Right cardiac atrium (tissue), 5 donors: Measurements from ENCODE around the gene DGLUCY. TPM values are rescaled to one million over a fixed set of nuclear protein-coding genes. Genes with fewer than 3 reads are reported as not detected.
"Not testable (repeated sequence)": the region's sequence is repeated elsewhere in the genome, so short reads cannot be mapped to it uniquely, and the experiment has no call there.

Source experiments
- ATAC-seq, 2 donors: fragments of 200-7000 bp; cut with Tn5 transposase; one replicate each; pipeline versions ENCODE4 v1.8.0 to v1.9.1; 2020; ENCODE audit warnings: moderate library complexity in 2 of 2, mild to moderate bottlenecking in 1 of 2
- DNase-seq, 3 donors: peaks; one replicate each; pipeline ENCODE4 v3.0.0-alpha.2; 2020
- H3K27ac ChIP-seq: one replicate; pipeline ENCODE4 v1.5.1; 2013; ENCODE audit warnings: mild to moderate bottlenecking, low read length, control low read depth, moderate library complexity
- H3K27me3 ChIP-seq: one replicate; pipeline ENCODE4 v1.6.1; 2013; ENCODE audit not compliant: control insufficient read depth, insufficient read depth
- H3K4me1 ChIP-seq: one replicate; pipeline ENCODE4 v1.6.1; 2013; ENCODE audit warnings: low read length; ENCODE audit not compliant: control insufficient read depth, insufficient read depth
- H3K4me3 ChIP-seq: one replicate; pipeline ENCODE4 v1.5.1; 2013; ENCODE audit warnings: low read length, control low read depth
- H3K9me3 ChIP-seq: one replicate; pipeline ENCODE4 v1.6.1; 2013; ENCODE audit warnings: low read length; ENCODE audit not compliant: control insufficient read depth
- WGBS: extraction: QIAGEN DNeasy Blood & Tissue Kit; methylation state at CpG from one replicate; pipeline ENCODE4 v1.1.7; 2013; 5-methylcytosine and 5-hydroxymethylcytosine counted together
- intact Hi-C, 4 donors: fragments of 100-400 bp; cut with DNase I; formaldehyde crosslinking; loops; one replicate each; pipeline versions ENCODE4 v1.11.0 to v1.14.0; 2022 to 2023
- polyA plus RNA-seq: library from polyadenylated mRNA; stranded (reverse); fragments of 200-250 nt; gene quantifications from one replicate; pipeline ENCODE4 v1.2.3, GENCODE V29; 2013
- total RNA-seq, 4 donors: library from RNA; stranded (reverse); fragmentation: NEBNext Ultra II Directional; extraction: Animal tissue kit (Norgen Biotek cat#: 25700); gene quantifications; one replicate each; pipeline ENCODE4 v1.2.1, GENCODE V29; 2021
- donor health status: healthy with polysubstance abuse.
- donor health status: DM: no; HTN: yes; CAD: no.
- donor health status: DM: no; HTN: no; CAD: no.
- donor health status: DM: no; HTN: yes; CAD: no; lungs with severe emphysema.
- donor health status: DM: yes; HTN: yes; CAD: no.

The DGLUCY gene
- total and polyA plus RNA-seq, 5 donors, result 112 to 208 (median 157) TPM

DNA sequence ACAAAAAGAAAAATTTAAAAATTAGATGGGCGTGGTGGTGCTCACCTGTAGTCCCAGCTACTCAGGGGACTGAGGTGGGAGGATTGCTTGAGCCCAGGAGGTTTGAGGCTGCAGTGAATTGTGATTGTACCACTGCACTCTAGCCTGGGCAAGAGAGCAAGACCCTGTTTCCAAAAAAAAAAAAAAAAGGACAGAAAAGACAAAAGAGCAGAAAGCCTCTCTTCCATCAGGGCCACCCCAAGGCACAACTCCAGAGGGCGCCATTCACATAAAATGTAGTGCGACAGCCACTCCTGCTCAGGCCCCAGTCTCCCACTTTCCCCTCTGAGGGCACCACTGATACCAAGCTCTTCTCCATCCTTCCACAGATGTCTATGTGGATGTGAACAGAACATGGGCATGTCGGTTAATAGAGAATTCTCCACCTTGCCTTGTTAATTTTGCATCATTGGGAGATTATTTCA, 41.8 kb downstream of the DGLUCY start:
- Histone ChIP-seq H3K4me3 (no peak overlapping the region), H3K9me3 (no peaks in the 10 kb centered on the region), H3K4me1 (peaks cover 6% of the 10 kb centered on the region), H3K27me3 (no peaks in the 10 kb centered on the region), H3K27ac (peak overlapping the region; percentile 56)
- 96% methylated on average over 4 of the region's 4 CpGs for WGBS
- DNase-seq, result no peak
- intact Hi-C loops, result loop anchor here in 1 of 4 donors (10.0 kb wide), 1 partner anchor 91 kb away; the partner anchor contains the start of gene RPS6KA5
- no peak for ATAC-seq

- intact Hi-C loops, result loop anchor here in 1 of 4 donors (10.0 kb wide), 1 partner anchor 91 kb away; the partner anchor contains the start of gene RPS6KA5
- 95% methylated on average over 9 of the region's 9 CpGs for WGBS
- H3K4me1 ChIP-seq, H3K27ac ChIP-seq, H3K9me3 ChIP-seq, ATAC-seq, DNase-seq, H3K27me3 ChIP-seq, H3K4me3 ChIP-seq: not testable (repeated sequence)
These were observed 42.3 kb downstream of the DGLUCY start for GRCh38 chr14:91156142-91156666.

DNA sequence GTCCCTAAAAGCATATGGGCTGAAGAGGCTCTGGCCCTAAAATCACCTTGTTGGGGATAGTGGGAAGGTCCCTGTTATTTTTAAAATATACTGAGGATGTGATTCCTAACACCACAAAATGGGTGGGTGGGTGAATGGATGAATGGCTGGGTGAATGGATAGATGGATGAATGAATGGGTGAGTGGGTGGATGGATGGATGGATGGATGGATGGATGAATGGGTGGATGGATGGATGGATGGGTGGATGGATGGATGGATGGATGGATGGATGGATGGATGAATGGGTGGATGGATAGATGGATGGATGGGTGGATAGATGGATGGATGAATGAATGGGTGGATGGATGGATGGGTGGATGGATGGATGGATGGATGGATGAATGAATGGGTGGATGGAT, 43.0 kb downstream of the DGLUCY start:
- not testable (repeated sequence) for H3K4me3 ChIP-seq, DNase-seq, H3K27me3 ChIP-seq, ATAC-seq, H3K9me3 ChIP-seq, H3K4me1 ChIP-seq
- H3K27ac ChIP-seq, result peak overlapping the region; percentile 26
- intact Hi-C loops, result loop anchor here in 1 of 4 donors (10.0 kb wide), 1 partner anchor 92 kb away; the partner anchor contains the start of gene RPS6KA5

DNA sequence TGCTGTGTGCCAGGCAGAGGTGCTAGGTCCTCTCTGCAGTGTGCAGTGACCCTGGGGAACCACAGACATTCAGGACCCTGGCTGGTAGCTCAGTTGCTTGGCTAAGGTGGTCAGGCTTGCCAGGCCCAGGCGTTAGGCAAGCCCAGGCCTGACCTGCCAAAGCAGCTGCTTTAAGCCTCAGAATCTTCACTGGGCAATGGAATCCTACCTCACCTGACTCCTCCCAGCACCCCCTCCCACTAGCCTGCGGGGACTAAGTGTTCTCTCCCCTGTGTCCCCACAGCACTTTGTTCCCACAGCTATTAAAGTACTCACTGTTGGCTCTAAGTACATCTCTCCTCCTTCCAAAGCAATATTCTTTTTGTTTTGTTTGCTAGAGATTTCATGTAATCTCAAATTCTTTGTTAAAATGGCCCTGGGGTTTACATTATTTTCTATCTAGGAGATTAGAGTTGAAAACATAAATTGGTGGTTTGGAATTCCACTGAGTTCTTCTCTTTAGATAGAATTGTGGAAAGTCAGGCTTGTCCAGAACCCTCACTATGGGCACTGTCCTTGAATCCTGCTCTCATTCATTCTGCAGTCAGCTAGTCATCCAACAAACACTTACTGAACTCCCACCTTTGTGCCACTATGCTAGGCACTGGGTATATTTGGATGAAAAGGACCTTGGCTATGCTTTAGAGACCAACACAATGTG, 44.4 kb downstream of the DGLUCY start:
- H3K4me1 ChIP-seq, result peaks cover 6% of the 10 kb centered on the region
- ATAC-seq (peak; percentile 75 to 85), DNase-seq (peak in 2 of 3 donors; percentile 65 to 73)
- no peak overlapping the region for H3K4me3 ChIP-seq
- H3K27me3 ChIP-seq, result no peaks in the 10 kb centered on the region
- intact Hi-C loops, result loop anchor here in 1 of 4 donors (10.0 kb wide), 1 partner anchor 93 kb away; the partner anchor contains the start of gene RPS6KA5
- 70% methylated on average over 2 of the region's 2 CpGs for WGBS
- H3K9me3 ChIP-seq, result no peaks in the 10 kb centered on the region
- H3K27ac ChIP-seq, result peak overlapping the region; percentile 97

GRCh38 chr14:91159182-91159581, 45.3 kb downstream of the DGLUCY start:
- Histone ChIP-seq H3K27ac (peak overlapping the region; percentile 55), H3K9me3 (no peaks in the 10 kb centered on the region), H3K27me3 (no peaks in the 10 kb centered on the region), H3K4me3 (no peak overlapping the region), H3K4me1 (peaks cover 6% of the 10 kb centered on the region)
- no peak for DNase-seq
- intact Hi-C loops, result loop anchor here in 1 of 4 donors (10.0 kb wide), 1 partner anchor 94 kb away; the partner anchor contains the start of gene RPS6KA5
- ATAC-seq, result no peak
- 95% methylated on average over 6 of the region's 6 CpGs for WGBS

DNA sequence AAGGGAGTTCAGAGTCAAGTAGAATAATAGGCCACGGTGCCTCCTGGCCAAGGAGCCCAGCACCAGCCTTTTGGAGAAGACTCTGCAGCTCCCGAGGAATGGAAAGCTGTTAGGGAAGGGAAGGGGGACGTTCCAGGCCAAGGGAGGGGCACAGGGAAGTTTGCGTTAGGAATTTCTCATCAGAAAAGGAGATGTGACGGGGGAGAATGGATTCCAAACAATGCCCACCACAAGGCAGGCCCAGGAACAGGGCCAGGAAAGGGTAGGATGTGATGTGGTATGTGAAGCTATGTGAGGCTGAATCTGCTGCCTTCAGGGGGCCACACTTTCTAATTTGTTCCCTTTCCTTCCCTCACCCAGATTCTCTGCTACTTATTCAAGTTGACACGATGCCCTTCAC, 46.0 kb downstream of the DGLUCY start:
- intact Hi-C loops, result loop anchor here in 2 of 4 donors (10.0 kb wide), 2 partner anchors 95 to 105 kb away; partner anchors contain the start of gene RPS6KA5 (in 1 of the 2)
- Histone ChIP-seq H3K27me3 (no peaks in the 10 kb centered on the region), H3K4me3 (no peak overlapping the region), H3K27ac (no peak overlapping the region), H3K9me3 (no peaks in the 10 kb centered on the region), H3K4me1 (peaks cover 6% of the 10 kb centered on the region)
- ATAC-seq (no peak), DNase-seq (no peak)
- WGBS, result 88% methylated on average over 6 of the region's 6 CpGs

- intact Hi-C loops, result loop anchor here in 1 of 4 donors (10.0 kb wide), 1 partner anchor 109 kb away; no protein-coding TSS in a partner anchor
- Histone ChIP-seq H3K27ac (peak overlapping the region; percentile 34), H3K9me3 (no peaks in the 10 kb centered on the region), H3K4me3 (no peak overlapping the region), H3K4me1 (no peaks in the 10 kb centered on the region), H3K27me3 (no peaks in the 10 kb centered on the region)
- WGBS, result 59% methylated on average over 14 of the region's 14 CpGs
- ATAC-seq (peak; percentile 24 to 44), DNase-seq (peak; percentile 34 to 79 (median 69))
These were observed 49.4 kb downstream of the DGLUCY start for GRCh38 chr14:91163316-91163715.

DNA sequence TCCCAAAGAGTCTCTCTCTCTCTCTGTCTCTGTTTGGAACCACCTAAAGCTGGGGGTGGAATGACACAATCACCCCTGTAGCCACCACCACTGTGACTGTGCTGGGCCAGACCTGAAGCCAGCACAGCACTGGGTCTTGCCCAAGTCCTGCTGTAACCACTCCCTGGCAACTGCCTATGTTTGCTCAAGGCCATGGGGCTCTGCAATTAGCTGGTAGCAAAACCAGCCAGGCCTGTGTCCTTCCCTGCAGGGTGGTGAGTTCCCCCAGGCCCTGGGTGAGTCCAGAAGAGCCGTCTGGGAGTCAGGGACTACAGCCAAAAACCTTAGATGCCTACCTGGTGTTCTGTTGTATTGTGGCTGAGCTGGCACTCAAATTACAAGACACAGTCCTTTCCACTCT, 50.8 kb downstream of the DGLUCY start:
- H3K4me1 ChIP-seq, result no peaks in the 10 kb centered on the region
- 63% methylated on average over 1 of the region's 1 CpG for WGBS
- peak overlapping the region; percentile 43 for H3K27ac ChIP-seq
- H3K4me3 ChIP-seq, result no peak overlapping the region
- ATAC-seq, result peak in 1 of 2 donors; percentile 30
- DNase-seq, result peak in 1 of 3 donors; percentile 37
- no peaks in the 10 kb centered on the region for H3K9me3 ChIP-seq
- intact Hi-C loops, result loop anchor here in 1 of 4 donors (10.0 kb wide), 1 partner anchor 110 kb away; no protein-coding TSS in a partner anchor
- H3K27me3 ChIP-seq, result no peaks in the 10 kb centered on the region

GRCh38 chr14:91167380-91167770, 53.5 kb downstream of the DGLUCY start:
- DNase-seq (peak in 1 of 3 donors; percentile 27), ATAC-seq (no peak)
- H3K4me3 ChIP-seq, result no peak overlapping the region
- peak overlapping the region; percentile 55 for H3K27ac ChIP-seq
- no peaks in the 10 kb centered on the region for H3K27me3 ChIP-seq
- intact Hi-C loops, result loop anchor here in 1 of 4 donors (10.0 kb wide), 1 partner anchor 113 kb away; no protein-coding TSS in a partner anchor
- H3K4me1 ChIP-seq, result peaks cover 2% of the 10 kb centered on the region
- H3K9me3 ChIP-seq, result no peaks in the 10 kb centered on the region
- WGBS, result 72% methylated on average over 5 of the region's 5 CpGs

GRCh38 chr14:91169951-91170350, 56.1 kb downstream of the DGLUCY start:
- Histone ChIP-seq H3K4me1 (peaks cover 2% of the 10 kb centered on the region), H3K27me3 (no peaks in the 10 kb centered on the region), H3K9me3 (no peaks in the 10 kb centered on the region), H3K4me3 (no peak overlapping the region), H3K27ac (peak overlapping the region; percentile 52)
- ATAC-seq (no peak), DNase-seq (no peak)
- 95% methylated on average over 8 of the region's 8 CpGs for WGBS
- intact Hi-C loops, result loop anchor here (5.0 to 10.0 kb wide), 5 partner anchors 108 to 268 kb away; partner anchors contain the start of gene RPS6KA5 (in 1 of the 4)
